GM12801 (cell line): ENCODE data around the gene PPP2R2D.

Source experiments
- CTCF ChIP-seq: IDR thresholded peaks from one replicate; pipeline ENCODE4 v1.5.1; 2011; ENCODE audit warnings: control low read depth; ENCODE audit not compliant: insufficient read length; ENCODE audit errors: extremely low read depth

The PPP2R2D gene

GRCh38 chr10:131994435-131994834 lies 93.6 kb downstream of the PPP2R2D start:
- no peak for TF ChIP-seq CTCF

- TF ChIP-seq CTCF = no peak
Measured at GRCh38 chr10:131996466-131997365, 95.9 kb downstream of the PPP2R2D start.

GRCh38 chr10:131997366-131998049 lies 96.7 kb downstream of the PPP2R2D start:
- no peak for TF ChIP-seq CTCF

GRCh38 chr10:131998050-131998844 lies 97.4 kb downstream of the PPP2R2D start:
- TF ChIP-seq CTCF = no peak

- TF ChIP-seq CTCF = no peak
Measured at GRCh38 chr10:131998845-131999681, 98.3 kb downstream of the PPP2R2D start.

GRCh38 chr10:132001238-132001972 lies 100.6 kb downstream of the PPP2R2D start:
- no peak for TF ChIP-seq CTCF
